ENCODE results near the gene LRRC8D.

The LRRC8D gene

GRCh38 chr1:89896105-89896942, 75.5 kb downstream of the LRRC8D start:
- no peak for DNase-seq (ENCODE audit: low spot score)

- no peak for DNase-seq (ENCODE audit: low spot score)
Measured at GRCh38 chr1:89897347-89898133, 76.7 kb downstream of the LRRC8D start.

GRCh38 chr1:89898150-89898549, 77.3 kb downstream of the LRRC8D start:
- no peak for DNase-seq (ENCODE audit: low spot score)

GRCh38 chr1:89898695-89899470, 78.1 kb downstream of the LRRC8D start:
- DNase-seq (ENCODE audit: low spot score): no peak

GRCh38 chr1:89900323-89900722, 79.5 kb downstream of the LRRC8D start:
- DNase-seq (ENCODE audit: low spot score): no peak

GRCh38 chr1:89900791-89901708, 80.2 kb downstream of the LRRC8D start:
- no peak for DNase-seq (ENCODE audit: low spot score)

- DNase-seq (ENCODE audit: low spot score): no peak
Measured at GRCh38 chr1:89901957-89902669, 81.3 kb downstream of the LRRC8D start.

GRCh38 chr1:89903550-89903949, 82.7 kb downstream of the LRRC8D start:
- no peak for DNase-seq (ENCODE audit: low spot score)

GRCh38 chr1:89904219-89904980, 83.6 kb downstream of the LRRC8D start:
- no peak for DNase-seq (ENCODE audit: low spot score)

GRCh38 chr1:89905395-89906058, 84.7 kb downstream of the LRRC8D start:
- no peak for DNase-seq (ENCODE audit: low spot score)

- no peak for DNase-seq (ENCODE audit: low spot score)
Measured at GRCh38 chr1:89906088-89906487, 85.3 kb downstream of the LRRC8D start.

- no peak for DNase-seq (ENCODE audit: low spot score)
Measured at GRCh38 chr1:89907727-89908212, 86.9 kb downstream of the LRRC8D start.

- no peak for DNase-seq (ENCODE audit: low spot score)
Measured at GRCh38 chr1:89908273-89908671, 87.4 kb downstream of the LRRC8D start.

GRCh38 chr1:89908672-89909436, 88.0 kb downstream of the LRRC8D start:
- DNase-seq (ENCODE audit: low spot score): no peak

GRCh38 chr1:89910268-89910667, 89.4 kb downstream of the LRRC8D start:
- no peak for DNase-seq (ENCODE audit: low spot score)

- no peak for DNase-seq (ENCODE audit: low spot score)
Measured at GRCh38 chr1:89910780-89911179, 89.9 kb downstream of the LRRC8D start.

- DNase-seq (ENCODE audit: low spot score): no peak
Measured at GRCh38 chr1:89911191-89911991, 90.6 kb downstream of the LRRC8D start.

GRCh38 chr1:89912073-89912472, 91.2 kb downstream of the LRRC8D start:
- no peak for DNase-seq (ENCODE audit: low spot score)
